Measurements from ENCODE around the gene DAB2.

The DAB2 gene

GRCh38 chr5:39333104-39333503 lies 91.7 kb downstream of the DAB2 start:
- no peak for ATAC-seq

- no peak for ATAC-seq
Measured at GRCh38 chr5:39331861-39332381, 92.9 kb downstream of the DAB2 start.

GRCh38 chr5:39328731-39329130 lies 96.0 kb downstream of the DAB2 start:
- no peak for ATAC-seq

- ATAC-seq = no peak
Measured at GRCh38 chr5:39323542-39323941, 101.2 kb downstream of the DAB2 start.

Measured in activated CD4-positive, CD25-positive, alpha-beta regulatory T cell treated with anti-CD3 and anti-CD28 coated beads, Interleukin-2, amount 50 U/mL, for 24 hours (primary cell).